K562 (cell line): ENCODE data around the gene EGFL7. TPM values are rescaled to one million over a fixed set of nuclear protein-coding genes. Genes with fewer than 3 reads are reported as not detected.

Experiments used
- ATAC-seq: fragments of 200-7000 bp; cut with Tn5 transposase; 3 replicates; pipeline ENCODE4 v1.9.1; 2020; ENCODE audit warnings: moderate library complexity
- BruUV-seq: library from RNA; stranded (reverse); fragments of 400-500 nt; replicated peaks from 2 replicates; lab custom pipeline; 2021; lab: Mats Ljungman, UMichigan
- CTCF ChIA-PET: fragments of 300-600 bp; formaldehyde crosslinking; extraction: SDS; loops from one replicate; lab custom pipeline; 2021; ENCODE audit warnings: low intra/inter-chr PET ratio; lab: Yijun Ruan, JAX
- POLR2A ChIA-PET: fragments of 300-600, 350-650 bp; sonication (Branson Sonifier 250); formaldehyde crosslinking; extraction: SDS; loops from one replicate; lab custom pipeline; 2021; ENCODE audit warnings: antibody characterized with exemption, inconsistent platforms; lab: Yijun Ruan, JAX
- DNase-seq, 4 experiments: peaks; one replicate each; pipeline versions ENCODE4 v3.0.0 to v3.0.0-alpha.2; 2011 to 2018; ENCODE audit warnings: low spot score in 3 of 4, mixed read lengths in 3 of 4; ENCODE audit errors: extremely low read depth in 1 of 4
- FAIRE-seq: peaks from 2 replicates; lab custom pipeline; 2011; peaks lifted over from hg19 to GRCh38; lab: Jason Lieb, UNC
- H2AFZ ChIP-seq: 2 replicates; pipeline ENCODE4 v1.6.0; 2011; ENCODE audit warnings: low read depth, low read length, control low read depth, inconsistent platforms
- H3K27ac ChIP-seq: fragments of 200-600 bp; 3 replicates; pipeline ENCODE4 v1.8.0; 2011; ENCODE audit warnings: low read depth, mild to moderate bottlenecking, control low read depth, inconsistent platforms, low read length, moderate library complexity, mixed read lengths; ENCODE audit errors: extremely low read depth
- H3K27me3 ChIP-seq, 2 experiments: fragments of 300-600 bp in 1 of 2; 2 replicates in 1 of 2; 3 replicates in 1 of 2; pipeline versions ENCODE4 v1.6.0 to v1.8.0; 2011; ENCODE audit warnings: inconsistent platforms in 2 of 2, low read length in 2 of 2, mild to moderate bottlenecking in 1 of 2, mixed read lengths in 1 of 2, moderate library complexity in 1 of 2; ENCODE audit not compliant: control insufficient read depth in 2 of 2, insufficient read depth in 2 of 2
- H3K36me3 ChIP-seq: fragments of 300-600 bp; 3 replicates; pipeline ENCODE4 v1.8.0; 2011; ENCODE audit warnings: mild to moderate bottlenecking, low read length, inconsistent platforms; ENCODE audit not compliant: control insufficient read depth, insufficient read depth
- H3K4me1 ChIP-seq, 2 experiments: fragments of 200-600 bp in 1 of 2; replicated peaks in 1 of 2; 2 replicates in 1 of 2; 3 replicates in 1 of 2; pipeline versions ENCODE4 v1.5.1 to v1.8.0; 2011; ENCODE audit warnings: inconsistent platforms in 2 of 2, low read length in 2 of 2, mild to moderate bottlenecking in 1 of 2, mixed read lengths in 1 of 2, moderate library complexity in 1 of 2; ENCODE audit not compliant: control insufficient read depth in 2 of 2, insufficient read depth in 2 of 2
- H3K4me2 ChIP-seq: 2 replicates; pipeline ENCODE4 v1.6.1; 2011; ENCODE audit warnings: low read length, control low read depth, inconsistent platforms, mixed read lengths; ENCODE audit not compliant: insufficient read depth
- H3K4me3 ChIP-seq: fragments of 200-600 bp; sonication (generic), shearing (Covaris generic); 2 replicates; pipeline ENCODE4 v1.5.1; 2016; ENCODE audit warnings: control low read depth, inconsistent platforms
- H3K79me2 ChIP-seq: fragments of 200-600 bp; 3 replicates; pipeline ENCODE4 v1.8.0; 2011; ENCODE audit warnings: low read length, inconsistent platforms; ENCODE audit not compliant: control insufficient read depth, insufficient read depth
- H3K9ac ChIP-seq, 2 experiments: 2 replicates each; pipeline versions ENCODE4 v1.6.0 to v1.6.1; 2011; ENCODE audit warnings: low read depth in 2 of 2, low read length in 2 of 2, control low read depth in 1 of 2, inconsistent platforms in 1 of 2, mild to moderate bottlenecking in 1 of 2, mixed read lengths in 1 of 2; ENCODE audit not compliant: insufficient read depth in 1 of 2
- H3K9me1 ChIP-seq: one replicate; pipeline ENCODE4 v1.6.0; 2011; ENCODE audit warnings: inconsistent platforms, mild to moderate bottlenecking, low read length, moderate library complexity; ENCODE audit not compliant: control insufficient read depth, insufficient read depth
- H3K9me3 ChIP-seq: replicated peaks from 2 replicates; pipeline ENCODE4 v1.5.1; 2011; ENCODE audit warnings: low read depth, low read length, inconsistent platforms; ENCODE audit not compliant: control insufficient read depth, insufficient read depth
- H4K20me1 ChIP-seq: replicated peaks from 2 replicates; pipeline ENCODE4 v1.6.1; 2011; ENCODE audit warnings: low read length, inconsistent platforms, mixed read lengths; ENCODE audit not compliant: control insufficient read depth, insufficient read depth
- CBFA2T3 ChIP-seq: fragments of 450-650 bp; IDR thresholded peaks from 2 replicates; pipeline ENCODE4 v1.6.1; 2017
- CBX1 ChIP-seq: sonication (generic); IDR thresholded peaks from 2 replicates; pipeline ENCODE4 v1.6.1; 2016; ENCODE audit warnings: antibody characterized with exemption, low read depth, mild to moderate bottlenecking
- E2F8 ChIP-seq: fragments of 450-650 bp; IDR thresholded peaks from 2 replicates; pipeline ENCODE4 v1.7.1; 2018; ENCODE audit warnings: mild to moderate bottlenecking, low read depth; ENCODE audit not compliant: partially characterized antibody
- GATA2 ChIP-seq: sonication (generic); formaldehyde crosslinking; IDR thresholded peaks from 2 replicates; pipeline ENCODE4 v1.4.0; 2020; ENCODE audit warnings: mild to moderate bottlenecking, missing genetic modification reagents
- MTA1 ChIP-seq: fragments of 450-650 bp; IDR thresholded peaks from 2 replicates; pipeline ENCODE4 v1.6.1; 2017; ENCODE audit warnings: borderline replicate concordance
- REST ChIP-seq, 2 experiments: fragments of 450-650 bp; formaldehyde crosslinking in 1 of 2; IDR thresholded peaks; 2 replicates each; pipeline versions ENCODE4 v1.4.0 to v1.6.1; 2014 to 2020; ENCODE audit warnings: mild to moderate bottlenecking in 2 of 2, borderline replicate concordance in 1 of 2, low read depth in 1 of 2
- SRSF3 ChIP-seq: fragments of 200-400 bp; formaldehyde crosslinking; IDR thresholded peaks from 2 replicates; pipeline ENCODE4 v1.6.1; 2016; ENCODE audit warnings: mild to moderate bottlenecking, low read length, moderate library complexity; ENCODE audit not compliant: insufficient read depth
- TCF7 ChIP-seq: sonication (generic); IDR thresholded peaks from 2 replicates; pipeline ENCODE4 v1.6.1; 2016; ENCODE audit warnings: antibody characterized with exemption, borderline replicate concordance
- WHSC1 ChIP-seq: IDR thresholded peaks from one replicate; pipeline ENCODE4 v1.6.1; 2012; ENCODE audit warnings: low read length, control low read depth, inconsistent platforms
- WGBS: fragments of 100-300 bp; shearing (Covaris generic); methylation state at CpG from one replicate; pipeline ENCODE4 v1.1.6; 2016; ENCODE audit warnings: low coverage, mixed read lengths; ENCODE audit not compliant: insufficient coverage; ENCODE audit errors: missing lambda C conversion rate; 5-methylcytosine and 5-hydroxymethylcytosine counted together
- in situ Hi-C: fragments of 300-500 bp; cut with MboI; formaldehyde crosslinking; loops from 4 replicates; pipeline ENCODE4 v1.15.0; 2018; ENCODE audit warnings: inconsistent platforms, mixed read lengths
- intact Hi-C: fragments of 100-400 bp; cut with micrococcal nuclease; formaldehyde crosslinking; loops from 2 replicates; pipeline ENCODE4 v1.14.2; 2022
- polyA plus RNA-seq, 8 experiments: library from polyadenylated mRNA; depleted of rRNA in 4 of 8; stranded (reverse) in 5 of 8; unstranded in 3 of 8; fragments of >200 nt; fragmentation: Nextera tagmentation in 2 of 8; fragmentation: Illumina TruSeq in 1 of 8; extraction: Ambion mirVana in 2 of 8; extraction: Trizol in 1 of 8; gene quantifications; 2 replicates each; pipeline versions ENCODE4 v1.2.1 to v1.2.3, GENCODE V29; 2011 to 2014; ENCODE audit warnings: inconsistent platforms in 1 of 8, missing spikeins in 1 of 8
- total RNA-seq, 7 experiments: library from RNA; depleted of rRNA in 6 of 7; stranded (reverse); fragments of >200 nt in 6 of 7; fragmentation: Illumina TruSeq in 2 of 7; extraction: Trizol in 2 of 7; gene quantifications; 2 replicates each; pipeline versions ENCODE4 v1.2.1 to v1.2.3, GENCODE V29; 2011 to 2021; ENCODE audit warnings: low replicate concordance in 1 of 7

EGFL7 gene
- total and polyA plus RNA-seq, 9 of the 15 experiments (the other 6 are each of a cell fraction or from before 2014, with no cell fraction given): 1.5 to 286 (median 55.5) TPM

GRCh38 chr9:136707011-136707410 lies 44.3 kb downstream of the EGFL7 start (continued):
- TF ChIP-seq E2F8: no peak

- no peaks in the 10 kb centered on the region for H3K9me3 ChIP-seq
- no peaks in the 10 kb centered on the region for H4K20me1 ChIP-seq
- H3K4me1 ChIP-seq: peaks cover 12 to 41% of the 10 kb centered on the region in 2 experiments; a peak in 4 of 5 replicates
- peak overlapping the region in 1 of 2 experiments; percentile 70; a peak in 3 of 4 replicates for H3K9ac ChIP-seq
- CTCF ChIA-PET: no interaction called here
- H3K27ac ChIP-seq: peak overlapping the region; percentile 38; the same call in 1 of the 3 replicates
- POLR2A ChIA-PET: interaction anchor here (0.6 to 4.0 kb wide), 7 partner anchors 9 to 73 kb away, joined by 3 to 31 read pairs (median 3); no protein-coding TSS in a partner anchor
- H3K9me1 ChIP-seq: no peaks in the 10 kb centered on the region
- H3K27me3 ChIP-seq: no peaks in the 10 kb centered on the region
- WGBS: 35% methylated on average over 21 of the region's 22 CpGs
- no peak overlapping the region for H3K4me3 ChIP-seq
- in situ Hi-C loops: no loop called here
- 0 out of 3 replicates have a peak, but pooled peaks have one; percentile 11 for ATAC-seq
- no peaks in the 10 kb centered on the region for H3K36me3 ChIP-seq
- intact Hi-C loops: no loop called here
- peak; percentile 84 for FAIRE-seq
- H3K4me2 ChIP-seq: no peak overlapping the region
- peak overlapping the region; percentile 93 for H2AFZ ChIP-seq
- peak in 2 of 4 experiments; percentile 52 to 62 for DNase-seq
- H3K79me2 ChIP-seq: peaks cover under 1% of the 10 kb centered on the region; the same call in 1 of the 3 replicates
- no TSS peak for BruUV-seq
- TF ChIP-seq SRSF3 (no peak), CBX1 (no peak), GATA2 (CRISPR knock-in tag) (no peak), REST (IDR thresholded peaks at IDR 0.05; ENCODE audit: borderline replicate concordance) (no peak), REST (CRISPR knock-in tag; IDR thresholded peaks at IDR 0.05; ENCODE audit: low read depth) (no peak), TCF7 (no peak), CBFA2T3 (peak; percentile 30), WHSC1 (no peak), MTA1 (no peak)
Measured at GRCh38 chr9:136707849-136708517, 45.3 kb downstream of the EGFL7 start.
